ENCODE results near the gene OVAAL. TPM values are rescaled to one million over a fixed set of nuclear protein-coding genes. Genes with fewer than 3 reads are reported as not detected.

Gene OVAAL
- total and polyA plus RNA-seq, 3 experiments from 2014 or later, result not detected

DNA sequence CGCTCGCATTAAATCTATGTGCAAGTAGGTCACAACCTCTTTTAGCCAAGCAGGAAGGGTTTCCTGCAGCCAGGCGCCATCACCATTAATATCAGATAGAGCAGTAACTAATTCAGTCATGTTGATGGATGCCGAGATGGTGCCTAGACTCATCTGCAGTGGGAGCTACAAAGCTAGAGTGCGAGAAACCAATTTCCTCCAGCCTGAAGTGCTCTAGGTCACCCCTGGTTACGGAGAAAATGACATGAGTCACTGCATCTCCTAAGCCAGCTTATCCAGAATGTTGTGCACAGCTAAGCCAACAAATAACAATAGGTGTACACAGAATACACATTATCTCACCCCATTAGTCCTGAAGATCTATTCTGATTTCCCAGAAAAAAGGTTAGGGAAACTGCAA, 36.0 kb downstream of the OVAAL start:
- H3K4me1 Mint-ChIP-seq, result no peaks in the 10 kb centered on the region
- no peaks in the 10 kb centered on the region for H3K9me3 ChIP-seq (ENCODE audit: low read length)
- H3K9me3 Mint-ChIP-seq, result peaks cover 0 to 1% (median 0%) of the 10 kb centered on the region in 5 donors
- no peak overlapping the region for H3K4me3 ChIP-seq (ENCODE audit: low read length)
- H3K27ac Mint-ChIP-seq, result no peak overlapping the region
- H3K36me3 Mint-ChIP-seq, result no peaks in the 10 kb centered on the region
- ChIA-PET POLR2A (no interaction called here), CTCF (no interaction called here)
- no peak overlapping the region for H3K4me3 Mint-ChIP-seq
- no peaks in the 10 kb centered on the region for H3K27me3 ChIP-seq (ENCODE audit: insufficient read depth, low read length, poor library complexity, severe bottlenecking)
- H3K27me3 Mint-ChIP-seq, result peaks cover 3 to 20% of the 10 kb centered on the region in 2 donors
- no peaks in the 10 kb centered on the region for H3K36me3 ChIP-seq (ENCODE audit: insufficient read depth, low read length)
- no peaks in the 10 kb centered on the region for H3K4me1 ChIP-seq (ENCODE audit: insufficient read depth, low read length)
- DNase-seq, result no peak
- H3K27ac ChIP-seq (ENCODE audit: low read depth, low read length), result no peak overlapping the region

DNA sequence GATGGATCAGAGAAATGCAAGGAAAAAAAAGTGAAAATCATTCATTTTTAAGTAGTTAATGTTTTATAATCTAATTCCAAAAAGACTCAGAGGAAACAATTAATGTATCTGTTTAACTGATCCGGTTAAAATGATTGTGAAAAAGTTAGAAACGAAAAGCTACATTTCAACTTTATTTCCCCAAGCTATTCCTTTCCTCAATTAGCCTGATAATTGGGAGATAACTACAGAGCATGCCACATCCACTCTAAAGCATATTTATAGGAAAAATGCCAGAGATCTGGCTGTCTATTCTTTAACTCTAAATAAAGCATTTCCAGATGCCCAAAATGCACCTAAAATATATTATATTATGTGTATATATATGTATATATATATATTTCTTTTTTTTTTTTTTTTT, 37.2 kb downstream of the OVAAL start:
- H3K4me1 Mint-ChIP-seq, result no peaks in the 10 kb centered on the region
- Histone ChIP-seq H3K9me3 (ENCODE audit: low read length) (no peaks in the 10 kb centered on the region), H3K27me3 (ENCODE audit: insufficient read depth, low read length, poor library complexity, severe bottlenecking) (no peaks in the 10 kb centered on the region), H3K4me1 (ENCODE audit: insufficient read depth, low read length) (no peaks in the 10 kb centered on the region), H3K4me3 (ENCODE audit: low read length) (no peak overlapping the region), H3K27ac (ENCODE audit: low read depth, low read length) (no peak overlapping the region), H3K36me3 (ENCODE audit: insufficient read depth, low read length) (no peaks in the 10 kb centered on the region)
- ChIA-PET POLR2A (no interaction called here), CTCF (interaction anchor here (0.7 kb wide), 1 partner anchor 8 kb away, joined by 5 read pairs; no protein-coding TSS in a partner anchor)
- DNase-seq, result no peak
- no peak overlapping the region for H3K4me3 Mint-ChIP-seq
- H3K27ac Mint-ChIP-seq, result no peak overlapping the region
- no peaks in the 10 kb centered on the region for H3K9me3 Mint-ChIP-seq
- H3K27me3 Mint-ChIP-seq, result peaks cover 3 to 20% of the 10 kb centered on the region in 2 donors
- no peaks in the 10 kb centered on the region for H3K36me3 Mint-ChIP-seq

DNA sequence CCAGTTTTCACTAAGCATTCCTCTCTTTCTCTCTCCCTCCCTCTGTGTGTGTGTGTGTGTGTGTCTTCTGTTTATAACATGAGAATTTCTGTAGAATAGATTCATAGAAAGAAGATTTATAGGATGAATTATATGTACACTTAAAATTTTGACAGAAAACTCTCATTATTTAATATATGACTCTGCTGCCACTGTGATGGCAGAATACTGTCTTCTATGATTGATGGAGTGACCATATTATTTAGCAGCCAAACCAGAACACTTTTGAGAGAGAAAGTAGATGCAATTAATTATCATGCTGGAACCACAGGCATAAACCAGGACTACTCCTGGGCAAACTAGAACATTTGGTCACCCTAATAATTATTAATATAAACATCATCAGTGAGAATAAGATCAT, 38.8 kb downstream of the OVAAL start:
- Mint-ChIP-seq H3K27ac (no peak overlapping the region), H3K27me3 (peaks cover 5 to 20% of the 10 kb centered on the region in 2 donors), H3K4me1 (no peaks in the 10 kb centered on the region), H3K9me3 (no peaks in the 10 kb centered on the region), H3K4me3 (no peak overlapping the region), H3K36me3 (no peaks in the 10 kb centered on the region)
- Histone ChIP-seq H3K27me3 (ENCODE audit: insufficient read depth, low read length, poor library complexity, severe bottlenecking) (no peaks in the 10 kb centered on the region), H3K4me3 (ENCODE audit: low read length) (no peak overlapping the region), H3K27ac (ENCODE audit: low read depth, low read length) (no peak overlapping the region), H3K4me1 (ENCODE audit: insufficient read depth, low read length) (no peaks in the 10 kb centered on the region), H3K36me3 (ENCODE audit: insufficient read depth, low read length) (no peaks in the 10 kb centered on the region), H3K9me3 (ENCODE audit: low read length) (no peaks in the 10 kb centered on the region)
- ChIA-PET CTCF (no interaction called here), POLR2A (no interaction called here)
- DNase-seq, result no peak

DNA sequence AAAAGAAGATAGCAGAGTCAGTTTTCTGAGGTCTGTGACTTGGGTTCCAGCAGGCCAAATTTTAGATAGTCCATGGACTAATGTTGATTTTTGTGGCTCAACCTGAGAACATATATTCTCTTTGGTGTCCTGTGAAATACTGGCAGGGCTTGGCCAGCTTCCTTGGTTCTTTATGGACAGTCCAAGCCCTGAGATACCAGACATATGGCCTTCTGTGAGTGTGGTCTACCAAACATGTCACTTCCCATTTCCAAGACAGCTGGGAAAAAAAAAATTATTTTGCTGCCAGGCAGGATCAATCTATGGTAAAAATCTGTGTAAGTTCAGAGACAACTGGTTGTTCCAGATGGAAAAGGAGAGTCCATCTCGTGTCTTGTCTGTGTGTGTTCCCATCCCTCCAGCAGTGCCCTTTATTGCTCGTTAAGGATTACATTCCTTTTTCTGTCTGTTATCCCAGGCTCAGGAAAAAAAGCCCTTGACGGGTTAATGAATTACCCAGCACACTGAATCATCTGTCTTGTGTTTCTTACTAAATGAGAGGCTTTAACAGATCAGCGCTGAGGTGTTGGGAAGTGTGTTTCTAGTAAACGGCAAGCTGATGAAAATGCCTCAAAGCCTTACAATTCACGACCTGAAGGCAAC, 39.7 kb downstream of the OVAAL start:
- no peaks in the 10 kb centered on the region for H3K36me3 Mint-ChIP-seq
- no peaks in the 10 kb centered on the region for H3K4me1 Mint-ChIP-seq
- H3K27ac Mint-ChIP-seq, result no peak overlapping the region
- no peak for DNase-seq
- H3K4me3 ChIP-seq (ENCODE audit: low read length), result no peak overlapping the region
- H3K27ac ChIP-seq (ENCODE audit: low read depth, low read length), result no peak overlapping the region
- no peaks in the 10 kb centered on the region for H3K4me1 ChIP-seq (ENCODE audit: insufficient read depth, low read length)
- no peaks in the 10 kb centered on the region for H3K36me3 ChIP-seq (ENCODE audit: insufficient read depth, low read length)
- H3K9me3 ChIP-seq (ENCODE audit: low read length), result no peaks in the 10 kb centered on the region
- peaks cover 5 to 20% of the 10 kb centered on the region in 2 donors for H3K27me3 Mint-ChIP-seq
- H3K9me3 Mint-ChIP-seq, result no peaks in the 10 kb centered on the region
- no peaks in the 10 kb centered on the region for H3K27me3 ChIP-seq (ENCODE audit: insufficient read depth, low read length, poor library complexity, severe bottlenecking)
- CTCF ChIA-PET, result no interaction called here
- no peak overlapping the region for H3K4me3 Mint-ChIP-seq
- POLR2A ChIA-PET, result no interaction called here

- no peak overlapping the region for H3K4me3 ChIP-seq (ENCODE audit: low read length)
- H3K27ac ChIP-seq (ENCODE audit: low read depth, low read length), result no peak overlapping the region
- H3K4me1 ChIP-seq (ENCODE audit: insufficient read depth, low read length), result no peaks in the 10 kb centered on the region
- H3K27ac Mint-ChIP-seq, result no peak overlapping the region
- H3K27me3 Mint-ChIP-seq, result peaks cover 5 to 15% of the 10 kb centered on the region in 2 donors
- H3K36me3 Mint-ChIP-seq, result no peaks in the 10 kb centered on the region
- CTCF ChIA-PET, result no interaction called here
- H3K27me3 ChIP-seq (ENCODE audit: insufficient read depth, low read length, poor library complexity, severe bottlenecking), result no peaks in the 10 kb centered on the region
- no peaks in the 10 kb centered on the region for H3K9me3 Mint-ChIP-seq
- H3K4me3 Mint-ChIP-seq, result no peak overlapping the region
- no peaks in the 10 kb centered on the region for H3K9me3 ChIP-seq (ENCODE audit: low read length)
- no peaks in the 10 kb centered on the region for H3K4me1 Mint-ChIP-seq
- DNase-seq, result no peak
- POLR2A ChIA-PET, result no interaction called here
- H3K36me3 ChIP-seq (ENCODE audit: insufficient read depth, low read length), result no peaks in the 10 kb centered on the region
Observed at GRCh38 chr1:180600343-180600742, 41.6 kb downstream of the OVAAL start.

DNA sequence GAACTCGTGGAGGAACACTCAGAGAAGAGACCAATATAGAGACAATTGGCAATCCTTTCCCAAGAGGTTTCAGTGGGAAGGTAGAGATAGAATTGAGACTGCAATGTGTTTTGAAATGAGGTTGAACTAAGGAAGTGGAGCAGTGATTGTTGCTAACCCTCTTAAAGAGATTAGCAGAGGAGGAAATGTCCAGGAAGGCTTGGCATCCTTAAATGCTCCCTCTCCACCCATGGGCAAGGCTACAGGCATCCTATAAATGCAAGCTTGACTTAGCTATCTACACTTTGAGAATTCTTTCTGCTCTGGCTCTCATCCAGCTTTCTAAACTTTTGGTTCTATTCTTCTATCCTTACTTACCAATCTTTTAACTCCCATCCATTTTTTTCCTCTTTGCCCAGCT, 42.7 kb downstream of the OVAAL start:
- Mint-ChIP-seq H3K27me3 (peaks cover 3 to 15% of the 10 kb centered on the region in 2 donors), H3K36me3 (no peaks in the 10 kb centered on the region), H3K9me3 (no peaks in the 10 kb centered on the region), H3K4me3 (no peak overlapping the region), H3K27ac (no peak overlapping the region), H3K4me1 (no peaks in the 10 kb centered on the region)
- no peak overlapping the region for H3K4me3 ChIP-seq (ENCODE audit: low read length)
- no peaks in the 10 kb centered on the region for H3K4me1 ChIP-seq (ENCODE audit: insufficient read depth, low read length)
- ChIA-PET CTCF (no interaction called here), POLR2A (no interaction called here)
- H3K27me3 ChIP-seq (ENCODE audit: insufficient read depth, low read length, poor library complexity, severe bottlenecking), result no peaks in the 10 kb centered on the region
- H3K9me3 ChIP-seq (ENCODE audit: low read length), result no peaks in the 10 kb centered on the region
- DNase-seq, result no peak
- H3K36me3 ChIP-seq (ENCODE audit: insufficient read depth, low read length), result no peaks in the 10 kb centered on the region
- H3K27ac ChIP-seq (ENCODE audit: low read depth, low read length), result no peak overlapping the region

DNA sequence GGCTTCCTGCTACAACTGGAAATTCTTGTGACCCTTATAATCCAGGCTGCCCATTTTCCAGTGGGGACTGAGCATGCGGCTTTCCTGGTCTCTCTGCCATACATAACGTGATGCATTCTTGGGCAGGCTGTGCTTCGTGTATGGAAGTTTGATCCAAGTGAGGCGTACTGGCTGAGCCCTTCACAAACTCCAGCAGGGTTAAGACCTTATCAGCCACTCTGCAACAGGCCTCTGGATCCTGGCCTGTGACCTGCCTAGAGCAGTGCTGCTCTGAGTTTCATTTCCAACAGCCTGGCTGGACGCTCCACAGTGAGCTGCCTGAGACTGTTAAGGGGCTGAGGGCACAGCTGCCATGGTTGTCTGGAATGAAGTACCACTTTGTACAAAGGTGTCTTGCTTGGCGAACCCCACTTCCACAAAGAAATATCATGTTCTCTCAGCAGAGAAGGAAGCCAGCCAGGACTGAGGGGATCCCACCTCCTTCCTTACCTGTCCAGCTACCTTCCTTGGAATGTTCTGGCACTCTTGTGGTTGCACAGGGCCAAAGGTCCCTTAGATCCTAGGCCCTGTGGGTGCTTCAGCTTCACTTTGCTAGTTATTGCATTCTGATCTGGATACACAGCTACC, 44.6 kb downstream of the OVAAL start:
- Mint-ChIP-seq H3K36me3 (no peaks in the 10 kb centered on the region), H3K4me3 (no peak overlapping the region), H3K27ac (no peak overlapping the region), H3K9me3 (no peaks in the 10 kb centered on the region), H3K27me3 (peaks cover 3% of the 10 kb centered on the region in 2 donors), H3K4me1 (no peaks in the 10 kb centered on the region)
- H3K27ac ChIP-seq (ENCODE audit: low read depth, low read length), result no peak overlapping the region
- no peak overlapping the region for H3K4me3 ChIP-seq (ENCODE audit: low read length)
- no peaks in the 10 kb centered on the region for H3K4me1 ChIP-seq (ENCODE audit: insufficient read depth, low read length)
- ChIA-PET POLR2A (no interaction called here), CTCF (no interaction called here)
- H3K27me3 ChIP-seq (ENCODE audit: insufficient read depth, low read length, poor library complexity, severe bottlenecking), result no peaks in the 10 kb centered on the region
- H3K36me3 ChIP-seq (ENCODE audit: insufficient read depth, low read length), result no peaks in the 10 kb centered on the region
- no peak for DNase-seq
- no peaks in the 10 kb centered on the region for H3K9me3 ChIP-seq (ENCODE audit: low read length)

DNA sequence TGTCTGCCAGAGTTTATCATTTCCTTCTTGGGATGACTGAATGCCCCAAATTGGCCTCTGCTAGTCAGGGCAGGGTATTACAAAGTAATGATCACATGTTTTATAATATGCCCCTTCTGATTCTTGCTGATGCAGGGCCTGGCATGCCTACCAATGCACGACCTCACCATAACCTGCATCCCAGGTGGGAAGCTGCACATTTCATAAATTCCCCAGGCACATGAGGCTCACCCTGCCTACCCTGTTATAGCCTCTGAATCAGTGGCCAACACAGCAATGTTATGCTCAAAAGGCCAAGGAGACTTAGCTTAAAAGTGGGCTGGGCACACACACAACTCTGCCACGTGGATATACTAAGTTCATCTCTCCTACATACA, 45.1 kb downstream of the OVAAL start:
- CTCF ChIA-PET, result interaction anchor here (1.2 kb wide), 1 partner anchor 8 kb away, joined by 5 read pairs; no protein-coding TSS in a partner anchor

More for the DNA sequence above, 45.1 kb downstream of the OVAAL start:
- H3K27ac Mint-ChIP-seq, result no peak overlapping the region
- peaks cover 0 to 3% of the 10 kb centered on the region in 2 donors for H3K27me3 Mint-ChIP-seq
- DNase-seq, result no peak
- no peaks in the 10 kb centered on the region for H3K9me3 ChIP-seq (ENCODE audit: low read length)
- no peaks in the 10 kb centered on the region for H3K27me3 ChIP-seq (ENCODE audit: insufficient read depth, low read length, poor library complexity, severe bottlenecking)
- H3K36me3 Mint-ChIP-seq, result no peaks in the 10 kb centered on the region
- no peak overlapping the region for H3K4me3 Mint-ChIP-seq
- no peaks in the 10 kb centered on the region for H3K9me3 Mint-ChIP-seq
- no peak overlapping the region for H3K4me3 ChIP-seq (ENCODE audit: low read length)
- H3K4me1 ChIP-seq (ENCODE audit: insufficient read depth, low read length), result no peaks in the 10 kb centered on the region
- H3K27ac ChIP-seq (ENCODE audit: low read depth, low read length), result no peak overlapping the region
- H3K36me3 ChIP-seq (ENCODE audit: insufficient read depth, low read length), result no peaks in the 10 kb centered on the region
- no peaks in the 10 kb centered on the region for H3K4me1 Mint-ChIP-seq
- POLR2A ChIA-PET, result no interaction called here

All from CD8-positive, alpha-beta memory T cell (primary cell).